ENCODE data around the gene CARD14. TPM values are rescaled to one million over a fixed set of nuclear protein-coding genes. Genes with fewer than 3 reads are reported as not detected.

The CARD14 gene
- 1.1 TPM for total RNA-seq

- DNase-seq (ENCODE audit: low spot score in 2 of 2): no peak
- Histone ChIP-seq H3K9me3 (no peaks in the 10 kb centered on the region), H3K27ac (no peak within 1 kb of the TSS), H3K4me3 (no peak within 1 kb of the TSS), H3K4me1 (no peaks in the 10 kb centered on the region), H3K36me3 (no peaks in the 10 kb centered on the region), H3K27me3 (no peaks in the 10 kb centered on the region)
- intact Hi-C loops (cut with DNase I): no loop called here
- no peak for TF ChIP-seq CTCF (IDR thresholded peaks at IDR 0.05)
These were observed at the start of gene CARD14 for GRCh38 chr17:80169784-80170500. TSS of gene CARD14 (plus strand) at chr17:80170030. CDS start at chr17:80181439, 11,409 bp downstream.

DNA sequence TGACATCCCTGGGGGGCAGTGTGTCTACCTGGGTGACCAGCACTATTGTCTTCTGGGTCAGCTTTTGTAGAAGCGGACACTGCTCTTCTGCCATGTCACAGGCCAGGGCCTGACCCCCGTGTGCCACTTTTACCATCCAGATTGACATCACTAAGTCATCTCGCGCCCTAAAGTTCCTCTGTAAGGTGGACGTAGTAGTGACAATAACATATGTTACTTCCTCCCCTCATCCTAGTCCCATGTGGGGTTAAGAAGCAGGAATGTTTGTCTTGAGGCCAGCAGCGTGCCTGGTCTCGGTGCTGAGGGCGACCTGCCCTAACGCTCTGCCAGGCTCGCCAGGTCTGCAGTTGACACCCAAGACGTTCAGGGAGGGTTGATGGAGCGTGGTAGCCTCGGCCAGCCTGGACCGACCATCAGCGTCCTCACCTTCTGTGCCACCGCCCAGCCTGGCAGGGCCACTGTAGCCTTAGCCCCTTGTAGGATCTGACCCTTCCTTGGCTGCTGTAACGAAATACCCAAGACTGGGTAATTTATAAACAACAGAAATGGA, 47.7 kb upstream of the CARD14 start:
- no peak overlapping the region for H3K4me3 ChIP-seq
- no peaks in the 10 kb centered on the region for H3K4me1 ChIP-seq
- H3K9me3 ChIP-seq: no peaks in the 10 kb centered on the region
- no peaks in the 10 kb centered on the region for H3K27me3 ChIP-seq
- H3K27ac ChIP-seq: no peak overlapping the region
- intact Hi-C loops (cut with DNase I): no loop called here
- no peak for DNase-seq (ENCODE audit: low spot score in 2 of 2)
- peaks cover 0 to 7% of the 10 kb centered on the region in 2 donors for H3K36me3 ChIP-seq
- no peak for TF ChIP-seq CTCF (IDR thresholded peaks at IDR 0.05)

GRCh38 chr17:80122926-80123505, 46.8 kb upstream of the CARD14 start:
- peaks cover 0 to 7% of the 10 kb centered on the region in 2 donors for H3K36me3 ChIP-seq
- no peak for DNase-seq (ENCODE audit: low spot score in 2 of 2)

GRCh38 chr17:80123791-80124190, 46.0 kb upstream of the CARD14 start:
- DNase-seq (ENCODE audit: low spot score in 2 of 2): no peak
- TF ChIP-seq CTCF (IDR thresholded peaks at IDR 0.05): no peak
- Histone ChIP-seq H3K4me1 (no peaks in the 10 kb centered on the region), H3K27me3 (no peaks in the 10 kb centered on the region), H3K4me3 (no peak overlapping the region), H3K9me3 (no peaks in the 10 kb centered on the region), H3K36me3 (peaks cover 0 to 3% of the 10 kb centered on the region in 2 donors), H3K27ac (no peak overlapping the region)
- intact Hi-C loops (cut with DNase I): no loop called here

More at GRCh38 chr17:80122926-80123505, 46.8 kb upstream of the CARD14 start:
- no peaks in the 10 kb centered on the region for H3K27me3 ChIP-seq
- intact Hi-C loops (cut with DNase I): no loop called here
- H3K27ac ChIP-seq: no peak overlapping the region
- no peak for TF ChIP-seq CTCF (IDR thresholded peaks at IDR 0.05)
- no peak overlapping the region for H3K4me3 ChIP-seq
- H3K9me3 ChIP-seq: no peaks in the 10 kb centered on the region
- no peaks in the 10 kb centered on the region for H3K4me1 ChIP-seq

- Histone ChIP-seq H3K27ac (no peak overlapping the region), H3K27me3 (no peaks in the 10 kb centered on the region), H3K36me3 (no peaks in the 10 kb centered on the region), H3K9me3 (no peaks in the 10 kb centered on the region), H3K4me3 (no peak overlapping the region), H3K4me1 (no peaks in the 10 kb centered on the region)
- TF ChIP-seq CTCF (IDR thresholded peaks at IDR 0.05): no peak
- DNase-seq (ENCODE audit: low spot score in 2 of 2): no peak
- intact Hi-C loops (cut with DNase I): no loop called here
These were observed 45.4 kb upstream of the CARD14 start for GRCh38 chr17:80124351-80124981.

Data from ascending aorta (tissue), 2 donors.